GM19238 (cell line): Measurements from ENCODE around the gene TNFSF4.

ENCODE experiments used
- DNase-seq: peaks from one replicate; pipeline ENCODE4 v3.0.0; 2011; ENCODE audit warnings: low spot score; ENCODE audit not compliant: insufficient read length

TNFSF4 gene

DNA sequence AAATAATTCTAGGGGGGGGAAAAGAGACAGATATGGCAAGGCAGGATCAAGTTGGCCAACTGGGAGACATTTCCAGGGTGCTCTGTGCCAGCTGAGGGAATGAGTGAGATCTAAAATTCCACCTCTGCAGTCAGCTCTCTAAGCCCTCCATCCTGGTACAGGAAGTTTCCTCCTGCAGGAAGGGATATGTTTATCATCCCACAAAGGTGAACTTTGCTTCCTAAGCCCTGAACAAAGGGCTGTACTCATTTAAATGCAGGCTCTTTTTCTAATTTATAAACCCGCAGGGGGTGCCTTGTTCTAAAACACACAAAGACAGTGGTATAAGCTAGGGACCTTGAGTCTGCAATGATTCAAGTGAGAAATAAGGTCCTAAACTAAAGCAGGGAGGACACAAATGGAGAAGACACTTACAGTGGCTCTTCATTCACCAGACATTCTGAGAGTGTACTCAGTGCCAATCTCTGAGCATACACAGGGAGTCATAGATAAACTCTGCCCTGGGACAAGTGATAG is 3.6 kb upstream of the TNFSF4 start:
- no peak for DNase-seq

DNA sequence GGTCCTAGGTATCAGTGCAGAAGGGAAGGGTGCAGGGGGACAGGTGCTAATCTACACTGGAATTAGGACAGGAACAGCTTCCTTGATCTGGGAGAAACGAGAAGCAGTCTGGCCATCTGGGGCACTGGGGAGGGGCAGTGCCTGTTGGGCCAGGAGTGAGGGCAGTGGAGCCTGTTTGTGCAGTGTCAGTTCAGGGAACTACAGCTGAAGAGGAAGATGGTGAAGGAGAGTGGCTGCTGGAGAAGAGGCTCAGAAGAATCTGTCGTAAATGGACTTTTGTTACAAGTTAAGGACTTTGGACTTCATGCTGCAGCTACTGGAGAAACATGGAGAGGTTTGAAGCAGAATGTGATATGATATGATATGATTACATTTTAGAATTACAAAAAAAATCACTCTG is 3.2 kb upstream of the TNFSF4 start:
- DNase-seq: no peak

DNA sequence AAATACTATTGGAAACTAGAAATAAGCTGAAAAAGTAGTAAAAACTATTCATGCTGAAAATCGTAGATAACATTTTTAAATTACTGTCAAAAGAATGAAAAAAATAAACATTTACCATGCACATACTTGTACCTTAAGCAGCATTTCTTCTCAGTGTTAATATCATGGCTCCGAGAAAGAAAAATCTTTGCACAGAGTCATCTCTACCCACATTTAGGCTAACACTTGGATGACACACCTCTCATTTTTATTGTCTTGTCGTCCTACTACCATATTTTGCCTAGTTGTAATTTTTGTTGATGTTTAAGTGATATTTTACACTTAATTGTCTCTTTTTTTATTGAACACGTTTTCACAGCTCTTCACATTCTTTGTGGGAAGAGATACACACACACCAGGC is 1.7 kb upstream of the TNFSF4 start:
- no peak for DNase-seq

DNA sequence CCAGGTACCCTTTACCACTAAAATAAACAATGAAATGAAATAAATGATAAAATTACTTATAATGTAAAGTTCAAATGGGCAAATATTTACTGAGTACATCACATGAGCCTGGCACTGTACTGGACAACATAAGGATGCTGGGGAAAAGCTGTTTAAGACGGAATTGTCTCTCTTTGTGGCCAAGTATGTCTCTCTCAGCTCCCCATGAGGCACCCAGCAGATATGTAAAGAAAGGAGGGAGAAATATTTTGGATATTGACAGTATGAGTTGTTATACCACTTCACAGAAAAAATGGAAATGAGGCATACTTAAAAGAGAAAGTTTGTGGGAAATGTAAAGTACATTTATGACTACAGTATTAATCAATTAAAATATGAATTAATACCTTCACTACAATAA is 1.0 kb upstream of the TNFSF4 start:
- DNase-seq: no peak

DNA sequence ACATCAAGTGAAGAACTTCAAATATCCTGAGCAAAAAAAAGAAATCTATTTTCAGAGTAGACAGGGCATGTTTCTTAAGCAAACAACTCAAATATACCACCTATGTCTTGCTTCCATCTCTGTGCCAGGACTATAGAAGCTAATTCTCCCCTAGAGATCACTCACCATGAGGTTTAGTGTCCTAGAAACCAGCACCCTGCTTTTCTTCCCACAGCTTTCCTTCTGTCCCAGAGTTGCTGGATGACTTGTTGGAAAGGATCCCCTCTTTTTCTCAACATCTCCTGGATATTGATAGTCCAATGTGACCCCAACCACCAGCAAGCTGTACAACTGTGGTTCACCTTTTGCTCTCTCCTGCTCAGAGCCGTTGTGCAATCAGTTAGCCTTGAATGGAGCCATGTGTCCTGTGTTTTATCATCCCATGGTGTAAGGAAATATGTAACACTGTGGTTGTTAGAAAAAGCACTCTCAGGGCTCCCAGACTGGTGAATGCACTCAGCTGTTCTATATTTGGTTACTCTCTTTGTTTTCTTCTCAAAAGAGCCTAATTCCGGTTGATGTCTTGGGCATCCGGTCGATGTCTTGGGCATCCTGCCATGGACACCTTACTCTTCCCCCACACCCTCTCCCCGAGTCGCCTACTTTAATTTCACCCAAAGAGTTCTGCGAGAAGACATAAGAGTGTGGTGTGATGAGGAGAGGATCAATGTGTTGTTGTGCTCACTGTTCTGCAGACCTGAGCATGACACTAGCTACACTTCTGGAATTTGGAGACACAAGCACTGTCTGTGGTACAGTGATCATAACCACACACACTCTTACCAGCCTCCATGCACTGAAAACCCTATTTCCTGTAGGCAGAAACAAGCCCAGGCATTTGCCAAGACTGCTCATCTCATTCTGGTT is 1.7 kb downstream of the TNFSF4 start:
- no peak for DNase-seq

DNA sequence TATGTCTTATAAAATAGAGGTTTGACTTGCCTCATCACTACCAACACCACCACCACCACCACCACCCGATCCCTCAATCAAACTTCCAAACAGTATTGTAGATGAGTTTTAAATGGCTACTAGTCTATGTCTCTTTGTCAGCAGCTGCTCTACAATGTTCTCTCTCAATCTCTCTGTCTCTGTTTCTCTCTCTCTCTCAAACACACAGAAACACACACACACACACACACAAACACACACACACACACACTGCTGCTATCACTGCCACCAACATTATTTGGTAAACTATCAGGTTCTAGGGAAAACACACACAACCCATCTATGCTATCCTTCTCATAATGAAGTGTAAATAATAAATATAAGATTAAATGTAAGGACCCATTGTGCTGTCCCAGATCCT is 2.4 kb downstream of the TNFSF4 start:
- no peak for DNase-seq

DNA sequence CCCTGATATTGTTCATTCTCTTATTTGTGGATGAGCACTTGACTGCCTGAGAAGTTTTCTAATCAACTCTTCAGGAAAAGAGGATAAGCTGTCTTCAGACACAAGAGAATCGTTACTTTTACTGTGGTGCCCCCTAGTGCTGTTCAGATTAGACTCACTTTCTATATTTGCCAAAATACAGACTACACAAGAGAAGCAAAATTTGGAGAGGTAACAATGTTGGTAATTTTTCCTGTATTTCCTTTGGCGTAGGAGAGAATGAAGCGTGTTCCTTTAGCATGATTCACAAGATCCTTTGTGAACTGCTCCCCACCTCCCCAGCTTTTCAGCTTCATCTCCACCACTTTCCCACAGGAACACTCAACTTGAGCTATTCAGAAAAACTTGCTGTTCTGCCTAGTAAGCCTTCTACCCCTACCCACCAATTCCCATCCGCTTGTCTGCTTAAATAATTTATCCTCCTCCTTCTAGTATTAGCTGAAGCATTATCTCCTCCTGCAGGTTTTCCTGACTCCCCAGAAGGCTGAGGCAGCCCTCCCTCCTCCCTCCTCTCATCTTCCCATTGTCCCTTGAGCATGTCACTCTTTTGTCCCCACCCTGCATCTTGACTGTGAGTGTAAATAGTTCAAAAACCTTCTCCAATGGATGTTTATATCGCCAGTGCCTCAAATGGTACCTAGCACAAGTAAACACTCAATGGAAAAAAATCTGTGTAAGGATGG is 4.5 kb downstream of the TNFSF4 start:
- DNase-seq: no peak

DNA sequence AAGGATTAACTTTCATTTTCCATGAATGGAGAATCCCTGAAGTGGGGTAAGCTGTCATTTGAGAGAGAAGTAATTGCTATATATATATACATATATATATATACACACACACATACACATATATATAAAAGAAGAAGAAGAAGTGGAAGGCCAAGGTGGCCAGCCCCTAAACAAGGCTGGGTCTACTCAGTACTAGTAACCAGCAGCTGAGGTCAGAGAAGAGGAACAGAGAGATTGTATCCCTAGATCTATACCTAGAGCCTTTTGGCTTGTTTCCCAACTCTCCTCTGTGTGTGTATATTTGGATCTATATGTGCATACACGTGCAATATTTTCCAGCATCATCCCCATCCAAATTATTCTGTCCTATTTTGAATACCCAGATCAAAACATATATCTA is 5.2 kb downstream of the TNFSF4 start:
- no peak for DNase-seq

DNA sequence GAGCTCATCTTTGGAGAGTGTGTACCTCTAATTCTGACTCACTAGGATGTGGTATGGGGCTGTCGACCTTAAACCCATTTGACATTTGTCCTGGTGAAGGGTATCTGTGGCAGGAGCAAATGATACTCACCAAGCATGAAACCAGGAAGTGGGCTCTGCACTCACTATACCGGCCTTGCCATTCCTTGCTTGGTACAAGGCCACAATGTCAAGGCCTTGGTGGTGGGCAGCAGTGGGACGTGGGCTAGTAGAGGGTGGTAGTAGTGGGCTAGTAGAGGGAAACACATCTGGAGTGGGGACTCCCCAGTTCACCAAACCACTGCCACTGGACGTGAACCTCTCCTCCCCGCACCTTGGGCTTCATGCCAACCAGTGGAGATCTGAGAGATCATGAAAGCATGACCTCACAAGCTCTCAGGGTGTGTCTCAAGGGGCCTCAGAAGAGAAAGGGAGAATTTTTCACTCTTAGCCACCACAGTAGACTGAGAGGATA is 11.5 kb downstream of the TNFSF4 start:
- no peak for DNase-seq

DNA sequence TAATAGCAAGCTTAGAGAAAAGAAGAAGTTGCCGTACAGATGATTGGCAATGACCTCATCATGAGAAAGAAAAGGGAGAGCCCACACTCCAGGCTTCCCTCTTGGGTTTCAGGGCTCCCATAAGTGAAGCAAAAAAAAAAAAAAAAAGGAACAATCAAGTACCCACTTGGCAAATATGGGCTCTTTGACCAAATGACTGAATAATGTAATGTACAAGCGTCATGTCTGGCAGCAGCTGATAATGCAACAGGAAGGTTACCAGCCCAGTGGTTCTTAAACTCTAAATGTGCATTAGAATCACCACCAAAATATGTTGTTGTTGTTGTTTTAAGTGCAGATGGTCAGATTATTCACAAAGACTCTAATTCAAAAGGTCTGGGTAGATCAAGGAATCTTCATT is 13.5 kb downstream of the TNFSF4 start:
- DNase-seq: no peak

DNA sequence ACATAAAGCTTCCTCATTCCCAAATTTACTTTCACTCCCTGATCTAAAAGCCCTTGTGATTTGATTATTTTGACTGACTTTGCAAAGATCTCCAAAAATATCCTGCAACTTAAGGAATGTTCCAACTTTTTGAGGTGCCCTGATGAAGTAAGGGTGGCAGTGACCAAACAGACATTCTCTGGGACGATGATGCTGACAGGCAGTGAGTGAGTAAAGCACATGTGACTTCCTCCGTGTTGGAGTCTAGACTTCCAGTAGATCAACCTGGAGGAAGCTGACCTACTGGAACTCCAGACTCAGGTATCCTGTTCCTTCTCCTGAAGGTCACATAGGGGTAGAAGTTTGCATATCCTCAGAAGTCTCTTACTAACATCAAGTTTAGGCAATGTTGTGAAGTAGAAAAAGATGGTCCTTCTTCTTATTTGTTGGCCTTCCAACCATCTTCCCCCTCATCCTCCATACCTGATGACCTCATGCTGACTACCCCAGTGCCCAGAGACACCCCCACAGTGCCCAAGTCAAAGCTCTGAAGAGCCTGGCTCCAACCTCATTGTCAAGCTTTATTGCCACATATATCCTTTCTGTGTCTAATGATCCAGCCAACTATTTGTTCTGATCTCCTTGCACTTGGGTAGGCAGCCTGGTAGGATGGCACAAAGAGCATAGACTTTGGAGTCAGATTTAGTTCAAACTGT is 16.0 kb downstream of the TNFSF4 start:
- no peak for DNase-seq

DNA sequence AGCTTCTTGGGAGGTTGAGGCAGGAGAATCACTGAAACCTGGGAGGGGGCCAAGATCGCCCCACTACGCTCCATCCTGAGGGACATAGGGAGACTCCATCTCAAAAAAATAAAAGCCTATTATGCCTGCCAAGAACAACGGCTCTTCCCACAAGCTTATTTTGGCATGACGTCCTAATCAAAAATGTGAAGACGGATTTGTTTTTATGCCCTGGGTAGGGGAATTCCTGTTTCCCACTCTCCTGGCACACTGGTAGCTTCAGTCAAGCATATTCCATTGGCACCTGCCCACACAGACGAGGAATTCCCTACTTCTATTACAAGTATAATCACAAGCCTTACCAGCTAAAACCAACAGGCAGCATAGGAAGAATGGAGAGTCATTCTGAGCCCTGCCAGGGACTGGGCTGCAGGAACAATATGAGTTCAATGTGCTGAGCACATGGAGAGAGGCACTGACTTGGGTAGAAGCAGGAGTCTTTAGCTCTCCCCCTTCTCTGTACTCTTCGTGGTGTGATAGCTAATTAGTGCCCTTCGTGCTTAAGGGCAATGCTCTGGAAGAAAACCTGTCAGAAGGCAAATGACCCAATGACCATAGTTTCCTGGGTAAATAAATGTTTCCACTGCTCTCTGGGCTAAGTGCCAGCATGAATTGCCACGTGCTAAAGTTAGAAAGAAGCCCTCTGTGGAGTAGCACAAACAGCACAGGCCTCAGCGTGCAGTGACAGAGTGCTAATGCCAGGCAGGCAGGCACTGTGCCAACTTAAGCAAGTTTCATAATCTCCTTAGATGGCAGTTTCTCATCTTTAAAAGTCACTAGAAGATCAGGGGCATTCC is 16.8 kb downstream of the TNFSF4 start:
- no peak for DNase-seq

DNA sequence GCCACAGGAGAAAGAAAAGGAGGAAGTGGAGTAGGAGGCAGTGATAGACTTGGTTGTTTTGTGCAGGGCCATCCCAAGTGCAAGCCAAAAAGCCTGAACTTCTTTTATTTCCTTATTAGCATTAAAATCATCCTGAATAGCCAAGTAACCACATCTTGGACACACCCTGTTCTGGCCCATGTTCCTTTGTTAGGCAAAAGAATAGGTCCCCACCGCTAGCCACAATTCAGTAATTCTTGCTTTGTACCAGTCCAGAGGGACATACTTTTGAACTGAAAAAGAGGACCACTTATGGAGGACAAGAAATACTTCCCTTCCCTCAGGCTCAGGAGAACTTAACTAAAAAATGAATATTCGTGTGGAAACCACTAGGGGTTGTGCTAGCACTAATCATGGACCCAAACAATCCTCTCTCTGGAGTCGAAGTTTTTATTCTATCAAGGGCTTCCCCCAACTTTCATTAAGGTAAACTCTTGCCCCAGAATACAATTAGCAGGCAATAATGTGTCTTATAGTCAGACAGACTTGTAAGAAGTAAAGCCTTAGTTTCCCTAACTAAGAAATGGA is 19.4 kb downstream of the TNFSF4 start:
- DNase-seq: no peak

DNA sequence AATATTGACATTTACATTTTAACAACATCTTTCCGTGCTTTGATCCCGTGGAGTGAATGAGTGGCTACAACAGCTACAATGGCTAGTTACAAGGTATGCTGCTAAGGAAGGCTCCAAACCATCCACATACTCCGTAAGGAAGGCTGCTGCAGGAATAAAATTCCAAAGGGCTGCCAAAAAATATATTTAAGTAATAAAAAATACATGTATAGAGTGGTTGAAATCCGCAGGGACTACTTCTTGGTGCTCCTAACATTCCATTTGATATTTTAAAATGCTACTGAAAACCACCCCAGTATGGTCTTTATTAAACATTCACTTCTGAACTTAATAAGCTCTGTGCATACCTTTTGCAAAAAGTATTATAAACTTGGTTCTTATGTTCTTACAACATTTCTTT is 25.3 kb downstream of the TNFSF4 start:
- no peak for DNase-seq

DNA sequence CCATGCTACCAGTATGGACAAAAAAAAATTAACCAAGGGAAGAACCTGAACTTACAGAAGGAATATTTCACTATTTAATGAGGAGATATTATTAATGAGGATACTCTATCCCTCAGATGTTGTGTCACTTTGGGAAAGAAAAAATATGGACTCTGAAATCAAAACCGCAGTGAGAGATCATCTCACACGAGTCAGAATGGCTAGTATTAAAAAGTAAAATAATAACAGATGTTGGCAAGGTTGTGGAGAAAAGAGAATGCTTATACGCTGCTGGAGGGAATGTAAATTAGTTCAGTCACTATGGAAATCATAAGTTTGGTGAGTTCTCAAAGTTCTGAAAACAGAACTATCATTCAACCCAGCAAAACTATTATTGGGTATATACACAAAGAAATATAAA is 30.9 kb downstream of the TNFSF4 start:
- DNase-seq: no peak

DNA sequence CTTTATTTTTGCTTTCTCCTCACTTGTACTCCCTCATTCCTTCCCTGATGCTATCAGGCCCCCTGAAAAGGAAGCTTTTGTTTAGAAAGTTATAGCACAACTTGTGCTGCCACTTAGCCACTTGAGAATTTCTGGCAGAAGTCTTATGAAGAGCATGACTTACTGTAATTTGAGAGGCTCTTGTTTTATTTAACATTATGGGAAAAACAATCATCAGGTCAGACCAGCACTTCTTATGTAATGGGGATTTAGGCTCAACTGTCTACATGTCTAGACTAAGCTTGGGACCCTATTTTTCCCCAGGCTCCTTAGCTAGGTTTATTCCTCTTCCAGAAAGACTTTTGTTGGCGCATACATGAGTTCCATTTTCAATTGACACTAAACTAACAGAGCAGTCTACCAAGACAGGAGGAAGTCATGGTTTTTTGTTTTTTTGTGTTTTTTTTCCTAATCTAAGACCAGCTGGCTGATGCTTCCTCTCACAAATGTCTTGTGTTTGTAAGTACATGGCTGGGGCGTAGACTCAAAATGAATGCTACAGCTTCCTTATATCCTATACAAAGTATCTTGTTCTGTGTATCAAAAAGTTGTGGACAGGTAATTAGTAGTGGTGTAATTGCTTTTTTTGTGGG is 31.5 kb downstream of the TNFSF4 start:
- DNase-seq: no peak

DNA sequence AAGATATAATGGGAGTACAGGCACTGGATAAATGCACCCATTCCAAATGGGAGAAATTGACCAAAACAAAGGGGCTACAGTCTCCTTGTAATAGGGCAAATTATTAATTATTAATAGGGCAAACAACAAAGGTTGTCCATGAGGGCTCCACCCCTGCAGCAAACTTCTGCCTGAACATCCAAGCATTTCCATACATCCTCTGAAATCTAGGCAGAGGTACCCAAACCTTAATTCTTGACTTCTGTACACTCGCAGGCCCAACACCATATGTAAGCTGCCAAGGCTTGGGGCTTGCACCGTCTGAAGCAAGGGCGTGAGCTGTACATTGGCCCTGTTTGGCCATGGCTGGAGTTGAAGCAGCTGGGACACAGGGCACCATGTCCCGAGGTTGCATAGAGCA is 33.7 kb downstream of the TNFSF4 start:
- no peak for DNase-seq

DNA sequence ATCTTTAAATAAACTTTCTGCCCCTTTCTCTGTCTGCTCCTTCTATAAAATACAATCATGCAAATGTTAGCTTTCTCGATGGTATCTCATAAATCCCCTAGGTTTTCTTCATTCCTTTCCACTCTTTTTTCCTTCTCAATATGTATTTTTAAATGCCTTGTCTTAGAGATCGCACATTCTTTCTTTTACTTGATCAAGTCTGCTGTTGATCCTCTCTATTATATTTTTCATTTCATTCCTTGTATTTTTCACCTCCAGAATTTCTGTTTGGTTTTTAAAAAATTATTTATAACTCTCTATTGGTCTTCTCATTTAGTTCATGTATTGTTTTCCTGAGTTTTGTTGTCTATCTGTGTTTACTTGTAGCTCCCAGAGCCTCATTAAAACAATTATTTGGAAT is 36.0 kb downstream of the TNFSF4 start:
- no peak for DNase-seq

DNA sequence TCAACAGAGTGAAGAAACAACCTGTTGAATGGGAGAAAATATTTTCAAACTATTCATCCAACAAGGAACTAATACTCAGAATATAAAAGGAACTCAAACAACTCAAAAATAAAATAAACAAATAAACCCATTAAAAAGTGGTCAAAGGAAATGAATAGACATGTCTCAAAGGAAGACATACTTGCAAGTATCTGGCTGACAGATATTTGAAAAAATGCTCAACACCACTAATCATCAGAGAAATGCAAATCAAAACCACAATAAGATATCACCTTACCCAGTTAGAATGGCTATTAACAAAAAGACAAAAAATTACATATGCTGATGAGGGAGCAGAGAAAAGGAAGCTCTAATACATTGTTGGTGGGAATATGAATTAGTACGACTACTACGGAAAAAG is 38.2 kb downstream of the TNFSF4 start:
- no peak for DNase-seq

DNA sequence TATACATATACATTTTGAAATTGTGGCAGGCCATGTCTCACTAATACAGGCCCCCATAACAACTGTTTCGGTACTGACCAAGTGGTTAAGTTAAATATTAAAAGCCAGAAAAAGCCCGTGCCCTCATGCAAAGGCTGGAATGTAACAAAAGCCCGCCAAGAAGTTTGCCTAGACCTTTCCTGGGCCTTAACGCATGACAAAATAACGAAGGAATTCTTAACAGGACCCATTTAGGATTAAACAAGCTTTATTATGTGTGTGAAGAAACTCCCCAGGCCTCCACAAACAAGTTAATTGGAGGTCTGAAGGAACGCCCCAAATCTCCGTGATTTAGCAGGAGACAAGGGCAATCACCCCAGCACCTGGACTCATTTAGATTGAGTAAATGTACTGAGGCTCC is 42.4 kb downstream of the TNFSF4 start:
- DNase-seq: no peak
